Measurements from ENCODE around the gene TOPBP1.

DNA sequence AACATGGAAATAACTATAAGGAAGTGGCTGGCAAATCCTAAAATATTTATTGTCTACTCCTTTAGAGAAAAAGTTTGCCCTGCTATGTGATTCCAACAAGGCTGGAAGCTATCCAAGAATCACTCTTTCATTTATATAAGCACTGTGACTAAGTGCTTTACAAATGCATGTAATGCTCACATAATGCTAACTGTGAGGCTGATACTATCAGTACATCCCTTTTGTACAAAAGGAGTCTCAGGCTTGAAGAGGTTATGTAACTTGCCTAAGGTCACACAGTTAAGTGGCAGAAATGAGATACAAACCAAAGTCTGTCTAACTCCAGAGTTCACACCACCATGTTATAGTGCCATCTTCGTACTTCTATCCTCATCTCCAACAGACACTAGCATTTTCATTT is 17.0 kb downstream of the TOPBP1 start:
- TF ChIP-seq MYC (IDR thresholded peaks at IDR 0.05; ENCODE audit: low read depth, low read length) (no peak), POLR2A (IDR thresholded peaks at IDR 0.05; ENCODE audit: extremely low read depth, insufficient read length) (no peak)
- TF ChIP-seq, protein P1, sequence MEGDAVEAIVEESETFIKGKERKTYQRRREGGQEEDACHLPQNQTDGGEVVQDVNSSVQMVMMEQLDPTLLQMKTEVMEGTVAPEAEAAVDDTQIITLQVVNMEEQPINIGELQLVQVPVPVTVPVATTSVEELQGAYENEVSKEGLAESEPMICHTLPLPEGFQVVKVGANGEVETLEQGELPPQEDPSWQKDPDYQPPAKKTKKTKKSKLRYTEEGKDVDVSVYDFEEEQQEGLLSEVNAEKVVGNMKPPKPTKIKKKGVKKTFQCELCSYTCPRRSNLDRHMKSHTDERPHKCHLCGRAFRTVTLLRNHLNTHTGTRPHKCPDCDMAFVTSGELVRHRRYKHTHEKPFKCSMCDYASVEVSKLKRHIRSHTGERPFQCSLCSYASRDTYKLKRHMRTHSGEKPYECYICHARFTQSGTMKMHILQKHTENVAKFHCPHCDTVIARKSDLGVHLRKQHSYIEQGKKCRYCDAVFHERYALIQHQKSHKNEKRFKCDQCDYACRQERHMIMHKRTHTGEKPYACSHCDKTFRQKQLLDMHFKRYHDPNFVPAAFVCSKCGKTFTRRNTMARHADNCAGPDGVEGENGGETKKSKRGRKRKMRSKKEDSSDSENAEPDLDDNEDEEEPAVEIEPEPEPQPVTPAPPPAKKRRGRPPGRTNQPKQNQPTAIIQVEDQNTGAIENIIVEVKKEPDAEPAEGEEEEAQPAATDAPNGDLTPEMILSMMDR (IDR thresholded peaks at IDR 0.05; ENCODE audit: low read depth, low read length), result no peak
- TF ChIP-seq, protein P2, sequence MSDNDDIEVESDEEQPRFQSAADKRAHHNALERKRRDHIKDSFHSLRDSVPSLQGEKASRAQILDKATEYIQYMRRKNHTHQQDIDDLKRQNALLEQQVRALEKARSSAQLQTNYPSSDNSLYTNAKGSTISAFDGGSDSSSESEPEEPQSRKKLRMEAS (IDR thresholded peaks at IDR 0.05; ENCODE audit: low read depth, low read length), result no peak

Data from NB4 (cell line).